ENCODE data around the gene GPX6. TPM values are rescaled to one million over a fixed set of nuclear protein-coding genes. Genes with fewer than 3 reads are reported as not detected.
"Not testable (repeated sequence)": the region's sequence is repeated elsewhere in the genome, so short reads cannot be mapped to it uniquely, and the experiment has no call there.

The GPX6 gene
- total RNA-seq, 1 donor from 2014 or later: not detected

GRCh38 chr6:28531479-28532128, 16.0 kb upstream of the GPX6 start:
- ATAC-seq: no peak
- intact Hi-C loops (cut with DNase I): no loop called here
- DNase-seq (ENCODE audit: low spot score): no peak

GRCh38 chr6:28530777-28531176, 15.2 kb upstream of the GPX6 start:
- no peak for DNase-seq (ENCODE audit: low spot score)
- intact Hi-C loops (cut with DNase I): no loop called here
- ATAC-seq: no peak

GRCh38 chr6:28525496-28526039, 10.0 kb upstream of the GPX6 start, which contains the start of gene GPX5:
Gene GPX5 (plus strand): TSS chr6:28525881. CDS start chr6:28526014, 133 bp downstream.
- ATAC-seq: no peak
- no peak for DNase-seq (ENCODE audit: low spot score)
- intact Hi-C loops (cut with DNase I): loop anchor here (10.0 kb wide), 1 partner anchor 211 kb away; no protein-coding TSS in a partner anchor

GRCh38 chr6:28523241-28523622, 7.6 kb upstream of the GPX6 start:
- intact Hi-C loops (cut with DNase I): loop anchor here (10.0 kb wide), 1 partner anchor 208 kb away; no protein-coding TSS in a partner anchor
- ATAC-seq (no peak), DNase-seq (ENCODE audit: low spot score) (no peak)

GRCh38 chr6:28522594-28523240, 7.1 kb upstream of the GPX6 start:
- intact Hi-C loops (cut with DNase I): loop anchor here (10.0 kb wide), 1 partner anchor 208 kb away; no protein-coding TSS in a partner anchor
- DNase-seq (ENCODE audit: low spot score) (no peak), ATAC-seq (no peak)

- intact Hi-C loops (cut with DNase I): no loop called here
- DNase-seq (ENCODE audit: low spot score): no peak
- ATAC-seq: no peak
Measured at GRCh38 chr6:28517964-28518363, 2.4 kb upstream of the GPX6 start.

GRCh38 chr6:28512387-28512786, 3.2 kb downstream of the GPX6 start:
- DNase-seq (ENCODE audit: low spot score); intact Hi-C loops (cut with DNase I); ATAC-seq: not testable (repeated sequence)

GRCh38 chr6:28511628-28512300, 3.8 kb downstream of the GPX6 start:
- DNase-seq (ENCODE audit: low spot score) (no peak), ATAC-seq (no peak)
- intact Hi-C loops (cut with DNase I): no loop called here

- no peak for DNase-seq (ENCODE audit: low spot score)
- ATAC-seq: no peak
- intact Hi-C loops (cut with DNase I): no loop called here
Measured at GRCh38 chr6:28506807-28507475, 8.7 kb downstream of the GPX6 start.

GRCh38 chr6:28505733-28506132, 9.9 kb downstream of the GPX6 start:
- no peak for DNase-seq (ENCODE audit: low spot score)
- intact Hi-C loops (cut with DNase I): no loop called here
- no peak for ATAC-seq

GRCh38 chr6:28502709-28503305, 12.8 kb downstream of the GPX6 start:
- intact Hi-C loops (cut with DNase I): not testable (repeated sequence)

GRCh38 chr6:28502136-28502535, 13.5 kb downstream of the GPX6 start:
- intact Hi-C loops (cut with DNase I); DNase-seq (ENCODE audit: low spot score); ATAC-seq: not testable (repeated sequence)

More at GRCh38 chr6:28502709-28503305, 12.8 kb downstream of the GPX6 start:
- not testable (repeated sequence) for DNase-seq (ENCODE audit: low spot score); ATAC-seq

- ATAC-seq (no peak), DNase-seq (ENCODE audit: low spot score) (no peak)
- intact Hi-C loops (cut with DNase I): no loop called here
Measured at GRCh38 chr6:28501259-28501658, 14.3 kb downstream of the GPX6 start.

- intact Hi-C loops (cut with DNase I): no loop called here
- DNase-seq (ENCODE audit: low spot score) (no peak), ATAC-seq (no peak)
Measured at GRCh38 chr6:28497893-28498292, 17.7 kb downstream of the GPX6 start.

- intact Hi-C loops (cut with DNase I): no loop called here
Measured at GRCh38 chr6:28497306-28497705, 18.3 kb downstream of the GPX6 start.

GRCh38 chr6:28496099-28496779, 19.4 kb downstream of the GPX6 start:
- DNase-seq (ENCODE audit: low spot score): no peak
- intact Hi-C loops (cut with DNase I): no loop called here
- ATAC-seq: no peak

More at GRCh38 chr6:28497306-28497705, 18.3 kb downstream of the GPX6 start:
- DNase-seq (ENCODE audit: low spot score) (no peak), ATAC-seq (no peak)

GRCh38 chr6:28491984-28492317, 23.6 kb downstream of the GPX6 start:
- DNase-seq (ENCODE audit: low spot score) (no peak), ATAC-seq (no peak)
- intact Hi-C loops (cut with DNase I): no loop called here

GRCh38 chr6:28490205-28490890, 25.2 kb downstream of the GPX6 start:
- DNase-seq (ENCODE audit: low spot score) (no peak), ATAC-seq (peak; percentile 72)
- intact Hi-C loops (cut with DNase I): no loop called here
